ENCODE measurements around the gene DOK7.

Gene DOK7

DNA sequence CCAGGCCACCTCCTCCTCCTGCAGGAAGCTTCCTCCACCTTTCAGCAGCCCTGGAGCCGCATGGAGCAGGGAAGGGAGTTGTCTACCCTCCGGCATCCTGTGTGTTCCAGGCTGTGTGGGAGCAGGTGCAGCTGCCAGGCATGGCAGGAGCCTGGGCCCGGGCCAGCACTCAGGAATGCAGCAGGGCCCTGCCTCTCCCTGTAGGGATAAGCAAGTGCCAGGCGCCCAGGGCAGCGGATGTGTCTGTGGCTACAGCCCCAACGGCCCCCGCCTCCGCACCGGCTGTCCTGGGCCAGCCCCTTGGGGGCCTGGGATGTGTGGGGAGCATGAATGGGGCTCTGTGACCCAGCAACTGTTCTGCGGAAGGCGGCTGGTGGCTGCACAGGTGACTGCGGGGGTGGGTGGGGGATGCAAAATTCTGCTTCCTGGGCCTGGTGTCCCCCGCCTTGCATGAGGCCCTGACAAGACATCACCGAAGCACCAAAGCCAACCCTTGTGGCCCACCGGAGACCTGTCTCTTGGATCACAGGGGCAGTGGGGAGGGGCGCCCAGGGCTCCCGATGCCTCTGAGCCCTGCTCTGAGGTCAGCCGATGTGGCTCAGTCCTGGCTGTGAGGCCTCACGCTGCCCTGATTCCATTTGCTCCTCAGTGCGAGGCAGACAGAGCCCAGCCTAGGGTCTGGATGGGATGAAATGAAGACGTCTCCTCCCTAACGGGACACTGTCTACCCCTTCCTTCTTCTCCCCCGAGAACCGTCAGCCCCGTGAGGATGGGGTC is 1.4 kb upstream of the DOK7 start:
- TF ChIP-seq ZFP30 (CRISPR knock-in tag; IDR thresholded peaks at IDR 0.05) = no peak
- TF ChIP-seq, protein P1, sequence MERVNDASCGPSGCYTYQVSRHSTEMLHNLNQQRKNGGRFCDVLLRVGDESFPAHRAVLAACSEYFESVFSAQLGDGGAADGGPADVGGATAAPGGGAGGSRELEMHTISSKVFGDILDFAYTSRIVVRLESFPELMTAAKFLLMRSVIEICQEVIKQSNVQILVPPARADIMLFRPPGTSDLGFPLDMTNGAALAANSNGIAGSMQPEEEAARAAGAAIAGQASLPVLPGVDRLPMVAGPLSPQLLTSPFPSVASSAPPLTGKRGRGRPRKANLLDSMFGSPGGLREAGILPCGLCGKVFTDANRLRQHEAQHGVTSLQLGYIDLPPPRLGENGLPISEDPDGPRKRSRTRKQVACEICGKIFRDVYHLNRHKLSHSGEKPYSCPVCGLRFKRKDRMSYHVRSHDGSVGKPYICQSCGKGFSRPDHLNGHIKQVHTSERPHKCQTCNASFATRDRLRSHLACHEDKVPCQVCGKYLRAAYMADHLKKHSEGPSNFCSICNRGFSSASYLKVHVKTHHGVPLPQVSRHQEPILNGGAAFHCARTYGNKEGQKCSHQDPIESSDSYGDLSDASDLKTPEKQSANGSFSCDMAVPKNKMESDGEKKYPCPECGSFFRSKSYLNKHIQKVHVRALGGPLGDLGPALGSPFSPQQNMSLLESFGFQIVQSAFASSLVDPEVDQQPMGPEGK (CRISPR knock-in tag; IDR thresholded peaks at IDR 0.05; ENCODE audit: borderline replicate concordance) = no peak
- no peak for TF ChIP-seq ZFP3 (CRISPR knock-in tag; IDR thresholded peaks at IDR 0.05)
- no peak for TF ChIP-seq BACH2 (CRISPR knock-in tag; IDR thresholded peaks at IDR 0.05; ENCODE audit: borderline replicate concordance)
- no peak for TF ChIP-seq ZNF565 (CRISPR knock-in tag; conservative IDR thresholded peaks at IDR 0.05; ENCODE audit: low read depth)
- no peak for TF ChIP-seq RARB (CRISPR knock-in tag; IDR thresholded peaks at IDR 0.05)
- no peak for TF ChIP-seq GLIS3 (CRISPR knock-in tag; IDR thresholded peaks at IDR 0.05)
- peak; percentile 42; the same call in 2 of the 3 replicates for ATAC-seq

DNA sequence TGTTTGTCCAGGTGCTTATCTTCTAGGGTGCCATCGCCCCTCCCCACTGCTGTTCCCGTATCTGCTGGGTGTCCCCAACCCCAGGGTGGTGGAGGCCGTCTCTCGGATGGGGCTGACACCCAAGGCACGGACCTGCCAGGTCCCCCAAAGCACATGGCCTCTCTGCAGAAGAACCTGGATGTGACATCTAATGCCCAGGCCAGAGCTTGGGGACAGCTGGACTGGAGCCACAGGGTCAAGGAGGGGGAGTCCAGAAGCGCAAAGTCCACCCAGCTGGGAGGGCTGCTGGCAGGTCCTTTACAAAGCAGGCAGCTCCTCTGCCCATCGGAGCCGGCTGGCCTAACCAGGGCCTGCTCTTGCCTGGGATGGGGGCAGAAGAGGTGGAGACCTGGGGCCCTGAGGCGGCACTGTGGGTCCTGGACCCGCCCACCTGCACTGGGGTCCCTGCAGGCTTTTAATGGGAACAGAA is 751 bp upstream of the DOK7 start:
- TF ChIP-seq CSDC2 (CRISPR knock-in tag; IDR thresholded peaks at IDR 0.05) = no peak
- no peak for TF ChIP-seq OSR1 (CRISPR knock-in tag; IDR thresholded peaks at IDR 0.05)
- TF ChIP-seq, protein P2, sequence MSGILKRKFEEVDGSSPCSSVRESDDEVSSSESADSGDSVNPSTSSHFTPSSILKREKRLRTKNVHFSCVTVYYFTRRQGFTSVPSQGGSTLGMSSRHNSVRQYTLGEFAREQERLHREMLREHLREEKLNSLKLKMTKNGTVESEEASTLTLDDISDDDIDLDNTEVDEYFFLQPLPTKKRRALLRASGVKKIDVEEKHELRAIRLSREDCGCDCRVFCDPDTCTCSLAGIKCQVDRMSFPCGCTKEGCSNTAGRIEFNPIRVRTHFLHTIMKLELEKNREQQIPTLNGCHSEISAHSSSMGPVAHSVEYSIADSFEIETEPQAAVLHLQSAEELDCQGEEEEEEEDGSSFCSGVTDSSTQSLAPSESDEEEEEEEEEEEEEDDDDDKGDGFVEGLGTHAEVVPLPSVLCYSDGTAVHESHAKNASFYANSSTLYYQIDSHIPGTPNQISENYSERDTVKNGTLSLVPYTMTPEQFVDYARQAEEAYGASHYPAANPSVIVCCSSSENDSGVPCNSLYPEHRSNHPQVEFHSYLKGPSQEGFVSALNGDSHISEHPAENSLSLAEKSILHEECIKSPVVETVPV (CRISPR knock-in tag; IDR thresholded peaks at IDR 0.05) = no peak
- TF ChIP-seq, protein P3, sequence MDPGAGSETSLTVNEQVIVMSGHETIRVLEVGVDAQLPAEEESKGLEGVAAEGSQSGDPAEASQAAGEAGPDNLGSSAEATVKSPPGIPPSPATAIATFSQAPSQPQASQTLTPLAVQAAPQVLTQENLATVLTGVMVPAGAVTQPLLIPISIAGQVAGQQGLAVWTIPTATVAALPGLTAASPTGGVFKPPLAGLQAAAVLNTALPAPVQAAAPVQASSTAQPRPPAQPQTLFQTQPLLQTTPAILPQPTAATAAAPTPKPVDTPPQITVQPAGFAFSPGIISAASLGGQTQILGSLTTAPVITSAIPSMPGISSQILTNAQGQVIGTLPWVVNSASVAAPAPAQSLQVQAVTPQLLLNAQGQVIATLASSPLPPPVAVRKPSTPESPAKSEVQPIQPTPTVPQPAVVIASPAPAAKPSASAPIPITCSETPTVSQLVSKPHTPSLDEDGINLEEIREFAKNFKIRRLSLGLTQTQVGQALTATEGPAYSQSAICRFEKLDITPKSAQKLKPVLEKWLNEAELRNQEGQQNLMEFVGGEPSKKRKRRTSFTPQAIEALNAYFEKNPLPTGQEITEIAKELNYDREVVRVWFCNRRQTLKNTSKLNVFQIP (CRISPR knock-in tag; IDR thresholded peaks at IDR 0.05; ENCODE audit: borderline replicate concordance, low read depth) = no peak
- no peak for TF ChIP-seq SNAI2 (CRISPR knock-in tag; IDR thresholded peaks at IDR 0.05)
- no peak for TF ChIP-seq ZC3H10 (CRISPR knock-in tag; IDR thresholded peaks at IDR 0.05)
- TF ChIP-seq ESRRG (CRISPR knock-in tag; IDR thresholded peaks at IDR 0.05) = no peak
- TF ChIP-seq ZNF565 (CRISPR knock-in tag; conservative IDR thresholded peaks at IDR 0.05; ENCODE audit: low read depth) = no peak
- no peak for TF ChIP-seq BACH2 (CRISPR knock-in tag; IDR thresholded peaks at IDR 0.05; ENCODE audit: borderline replicate concordance)
- TF ChIP-seq ZFP30 (CRISPR knock-in tag; IDR thresholded peaks at IDR 0.05) = no peak
- TF ChIP-seq, protein P4, sequence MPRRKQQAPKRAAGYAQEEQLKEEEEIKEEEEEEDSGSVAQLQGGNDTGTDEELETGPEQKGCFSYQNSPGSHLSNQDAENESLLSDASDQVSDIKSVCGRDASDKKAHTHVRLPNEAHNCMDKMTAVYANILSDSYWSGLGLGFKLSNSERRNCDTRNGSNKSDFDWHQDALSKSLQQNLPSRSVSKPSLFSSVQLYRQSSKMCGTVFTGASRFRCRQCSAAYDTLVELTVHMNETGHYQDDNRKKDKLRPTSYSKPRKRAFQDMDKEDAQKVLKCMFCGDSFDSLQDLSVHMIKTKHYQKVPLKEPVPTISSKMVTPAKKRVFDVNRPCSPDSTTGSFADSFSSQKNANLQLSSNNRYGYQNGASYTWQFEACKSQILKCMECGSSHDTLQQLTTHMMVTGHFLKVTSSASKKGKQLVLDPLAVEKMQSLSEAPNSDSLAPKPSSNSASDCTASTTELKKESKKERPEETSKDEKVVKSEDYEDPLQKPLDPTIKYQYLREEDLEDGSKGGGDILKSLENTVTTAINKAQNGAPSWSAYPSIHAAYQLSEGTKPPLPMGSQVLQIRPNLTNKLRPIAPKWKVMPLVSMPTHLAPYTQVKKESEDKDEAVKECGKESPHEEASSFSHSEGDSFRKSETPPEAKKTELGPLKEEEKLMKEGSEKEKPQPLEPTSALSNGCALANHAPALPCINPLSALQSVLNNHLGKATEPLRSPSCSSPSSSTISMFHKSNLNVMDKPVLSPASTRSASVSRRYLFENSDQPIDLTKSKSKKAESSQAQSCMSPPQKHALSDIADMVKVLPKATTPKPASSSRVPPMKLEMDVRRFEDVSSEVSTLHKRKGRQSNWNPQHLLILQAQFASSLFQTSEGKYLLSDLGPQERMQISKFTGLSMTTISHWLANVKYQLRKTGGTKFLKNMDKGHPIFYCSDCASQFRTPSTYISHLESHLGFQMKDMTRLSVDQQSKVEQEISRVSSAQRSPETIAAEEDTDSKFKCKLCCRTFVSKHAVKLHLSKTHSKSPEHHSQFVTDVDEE (CRISPR knock-in tag; IDR thresholded peaks at IDR 0.05) = no peak
- TF ChIP-seq PPARA (CRISPR knock-in tag; IDR thresholded peaks at IDR 0.05; ENCODE audit: borderline replicate concordance) = no peak
- no peak for TF ChIP-seq ZNF70 (CRISPR knock-in tag; IDR thresholded peaks at IDR 0.05)
- no peak for ATAC-seq

DNA sequence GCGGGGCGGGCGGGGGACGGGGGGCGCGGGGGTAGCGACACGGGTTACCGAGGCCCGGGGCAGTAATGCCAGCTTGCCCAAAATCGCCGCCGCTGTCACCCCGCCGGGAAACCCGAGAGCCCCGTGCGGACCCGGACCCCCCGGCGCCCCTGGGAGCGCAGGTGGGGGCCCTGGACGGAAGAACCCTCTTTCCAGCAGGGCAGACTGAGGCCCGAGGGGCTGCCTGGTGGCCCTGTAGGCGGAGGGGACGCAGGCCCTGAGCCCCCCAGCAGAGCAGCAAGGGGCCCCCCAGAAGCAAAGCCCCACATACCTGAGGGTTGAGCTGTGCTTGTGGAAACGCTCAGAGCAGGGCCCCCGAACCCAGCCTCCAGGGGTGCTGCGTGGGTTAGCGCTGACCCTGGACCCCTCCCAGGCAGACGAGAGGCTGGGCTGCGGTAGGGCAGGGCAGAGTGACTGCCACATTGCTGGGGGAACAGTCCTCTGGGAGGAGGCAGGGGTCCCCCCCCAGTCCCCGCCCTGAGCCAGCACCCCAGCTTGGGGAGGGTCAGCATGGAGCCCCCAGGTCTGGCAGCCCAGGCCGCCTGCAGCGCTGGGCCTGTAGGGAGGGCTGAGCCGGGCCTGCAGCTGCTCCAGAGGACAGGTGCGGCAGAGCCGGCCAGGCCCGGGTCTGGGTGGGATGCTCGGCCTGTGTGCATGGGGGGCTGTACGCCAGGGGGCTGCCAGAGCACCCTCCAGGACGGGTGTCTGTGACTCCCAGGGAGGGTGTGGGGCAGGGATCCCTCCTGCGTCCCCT is 646 bp downstream of the DOK7 start:
- TF ChIP-seq CSDC2 (CRISPR knock-in tag; IDR thresholded peaks at IDR 0.05) (no peak), ESRRG (CRISPR knock-in tag; IDR thresholded peaks at IDR 0.05) (no peak), ZFP3 (CRISPR knock-in tag; IDR thresholded peaks at IDR 0.05) (no peak), SNAI2 (CRISPR knock-in tag; IDR thresholded peaks at IDR 0.05) (no peak), ZNF70 (CRISPR knock-in tag; IDR thresholded peaks at IDR 0.05) (no peak), BACH2 (CRISPR knock-in tag; IDR thresholded peaks at IDR 0.05; ENCODE audit: borderline replicate concordance) (no peak), ZNF8 (CRISPR knock-in tag; IDR thresholded peaks at IDR 0.05) (no peak)
- TF ChIP-seq, protein P3 (CRISPR knock-in tag; IDR thresholded peaks at IDR 0.05; ENCODE audit: borderline replicate concordance, low read depth) = no peak
- ATAC-seq = no peak; the same call in 2 of the 3 replicates
